Measurements from ENCODE around the gene NPAS3.

Gene NPAS3

GRCh38 chr14:33309106-33309505 is 370.4 kb downstream of the NPAS3 start:
- no peak for DNase-seq (ENCODE audit: low read depth in 2 of 3, low spot score in 2 of 3)

DNA sequence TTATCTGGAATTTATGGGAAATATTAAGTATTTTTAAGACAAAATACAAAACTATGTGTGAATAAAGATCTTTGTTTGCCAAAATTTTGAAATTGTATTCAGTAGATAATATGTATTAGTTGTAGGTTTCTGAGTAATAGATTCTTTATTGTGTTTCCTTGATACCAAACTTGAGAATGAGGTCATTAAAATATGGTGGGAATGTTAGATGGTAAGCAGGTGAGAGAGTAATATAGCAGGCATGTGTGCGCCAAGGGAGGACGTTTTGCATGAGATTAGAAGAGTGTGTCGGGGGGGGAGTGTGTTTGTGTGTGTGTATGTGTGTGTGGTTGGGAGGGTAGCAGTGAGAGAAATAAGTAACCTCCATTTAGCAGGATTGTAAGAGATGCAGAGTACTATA is 376.5 kb downstream of the NPAS3 start:
- DNase-seq (ENCODE audit: low read depth in 2 of 3, low spot score in 2 of 3), result no peak

GRCh38 chr14:33315721-33316120 is 377.0 kb downstream of the NPAS3 start:
- no peak for DNase-seq (ENCODE audit: low read depth in 2 of 3, low spot score in 2 of 3)

DNA sequence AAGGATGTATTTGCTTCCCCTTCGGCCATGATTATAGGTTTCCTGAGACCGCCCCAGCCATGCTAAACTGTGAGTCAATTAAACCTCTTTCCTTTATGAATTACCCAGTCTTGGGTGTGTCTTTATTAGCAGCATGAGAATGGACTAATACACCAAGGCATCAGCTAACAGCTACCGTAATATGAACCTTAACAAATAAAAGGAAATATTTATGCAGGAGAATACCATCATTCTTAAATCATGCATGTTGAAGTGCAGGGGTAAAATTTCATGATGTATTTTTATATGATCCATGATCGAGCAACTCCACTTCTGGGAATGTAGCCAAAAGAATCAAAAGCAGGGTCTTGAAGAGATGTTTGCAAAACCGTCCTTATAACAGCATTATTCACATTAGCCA is 379.0 kb downstream of the NPAS3 start:
- no peak for DNase-seq (ENCODE audit: low read depth in 2 of 3, low spot score in 2 of 3)

GRCh38 chr14:33323979-33324378 is 385.3 kb downstream of the NPAS3 start:
- DNase-seq (ENCODE audit: low read depth in 2 of 3, low spot score in 2 of 3), result no peak

GRCh38 chr14:33331176-33331949 is 392.7 kb downstream of the NPAS3 start:
- no peak for DNase-seq (ENCODE audit: low read depth in 2 of 3, low spot score in 2 of 3)

DNA sequence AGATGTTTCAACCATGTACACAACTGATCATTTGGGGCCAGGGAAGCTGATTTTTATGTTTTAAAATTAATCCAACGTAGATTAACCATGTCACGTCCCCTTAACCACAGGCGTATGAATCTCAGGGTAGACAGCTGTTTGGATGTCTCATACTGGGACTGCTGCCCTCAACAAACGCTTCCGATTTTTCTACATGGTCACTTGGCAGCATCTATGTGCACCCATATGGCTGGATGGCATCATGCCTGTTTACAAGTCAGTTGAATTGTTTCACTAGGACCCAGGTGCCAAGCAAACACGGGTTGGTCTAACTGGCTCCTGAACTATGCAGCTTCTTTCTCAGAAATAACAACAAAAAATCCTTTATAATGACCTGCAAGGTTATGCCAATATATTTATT is 393.8 kb downstream of the NPAS3 start:
- DNase-seq (ENCODE audit: low read depth in 2 of 3, low spot score in 2 of 3), result no peak

DNA sequence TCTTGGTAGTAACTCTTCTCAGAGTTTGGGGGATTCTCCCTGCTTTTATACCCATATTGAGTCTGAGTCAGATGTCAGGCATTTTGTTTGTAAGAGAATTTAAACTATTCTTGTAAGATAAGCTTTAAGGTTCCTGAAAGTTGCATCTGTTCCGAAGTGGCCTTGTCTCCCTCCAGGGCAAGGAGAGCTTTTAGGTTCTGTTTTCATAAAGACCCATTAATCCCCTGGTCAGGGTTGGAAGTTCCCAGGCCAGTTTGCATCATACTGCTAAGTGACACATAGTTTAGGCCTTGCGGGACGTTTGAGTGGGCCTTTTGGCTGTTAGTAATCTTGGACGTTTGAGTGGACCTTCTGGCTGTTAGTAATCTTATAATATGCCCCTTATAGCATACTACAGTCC is 396.7 kb downstream of the NPAS3 start:
- DNase-seq (ENCODE audit: low read depth in 2 of 3, low spot score in 2 of 3), result no peak

DNA sequence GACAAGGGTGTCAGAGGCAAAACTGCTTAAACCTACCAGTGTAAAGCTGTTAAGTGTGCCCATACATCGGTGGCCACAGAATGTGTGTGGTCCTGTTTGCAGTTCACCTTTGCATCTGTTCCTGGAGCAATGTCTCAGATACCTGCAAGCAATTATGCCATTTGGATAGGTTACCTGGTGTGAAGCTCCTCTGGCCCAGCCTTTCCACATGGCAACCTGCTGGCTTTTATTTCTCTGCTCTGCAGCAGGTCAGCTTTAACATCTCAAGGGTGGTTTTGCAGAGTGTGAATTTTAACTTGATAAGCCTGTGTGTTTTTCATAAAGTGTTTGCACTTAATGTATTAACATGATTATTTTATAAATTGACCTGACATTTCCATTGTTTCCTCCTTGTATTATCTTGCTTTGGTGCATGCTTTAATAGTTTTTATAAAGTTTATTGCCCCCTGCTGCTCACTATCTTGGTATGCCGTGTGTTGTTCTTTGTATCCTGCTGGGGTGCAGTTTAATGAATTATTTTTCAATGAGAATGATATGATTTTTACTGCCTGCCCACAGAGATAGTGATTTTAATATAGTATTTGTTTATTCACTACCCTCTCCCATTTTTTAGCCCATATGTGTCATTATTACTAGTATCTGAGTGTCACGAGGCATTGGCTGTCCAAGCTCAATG is 403.8 kb downstream of the NPAS3 start:
- DNase-seq (ENCODE audit: low read depth in 2 of 3, low spot score in 2 of 3), result no peak

DNA sequence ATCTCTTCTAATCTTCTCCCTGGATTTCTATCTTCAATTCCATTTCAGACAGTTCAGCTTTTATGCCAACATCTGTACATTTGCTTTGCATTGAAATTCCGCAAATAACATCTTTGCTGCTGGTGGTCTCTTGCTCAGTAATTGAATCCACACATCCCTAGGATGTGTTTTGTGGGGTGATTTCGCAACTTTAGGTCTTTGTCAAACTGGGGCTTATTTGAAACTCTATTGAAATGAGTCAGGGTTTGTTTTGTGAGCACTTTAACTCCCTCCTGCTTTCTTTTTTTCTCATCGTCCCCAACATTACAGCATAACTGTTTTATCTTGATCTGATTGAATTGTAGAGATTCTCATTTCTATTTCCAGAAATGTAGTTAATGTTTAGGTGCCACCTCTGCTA is 404.3 kb downstream of the NPAS3 start:
- DNase-seq (ENCODE audit: low read depth in 2 of 3, low spot score in 2 of 3), result no peak

DNA sequence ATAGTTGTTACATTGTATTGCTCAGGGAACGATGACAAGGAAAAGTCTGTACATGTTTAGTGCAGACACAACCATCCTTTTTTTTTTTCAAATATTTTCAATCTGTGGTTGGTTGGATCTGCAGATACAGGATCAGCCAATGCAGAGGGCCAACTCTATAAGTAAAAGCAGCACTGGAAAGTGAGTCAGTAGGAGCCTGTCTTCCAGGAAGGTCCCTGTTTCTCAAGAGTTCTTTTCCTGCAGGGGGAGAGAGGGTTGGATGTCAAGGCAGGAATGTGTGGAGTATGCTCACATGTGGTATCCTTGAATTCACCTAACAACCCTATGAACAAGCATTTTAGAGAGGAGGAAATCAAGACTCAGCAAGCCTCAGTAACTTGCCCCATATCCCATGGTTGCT is 409.1 kb downstream of the NPAS3 start:
- no peak for DNase-seq (ENCODE audit: low read depth in 2 of 3, low spot score in 2 of 3)

DNA sequence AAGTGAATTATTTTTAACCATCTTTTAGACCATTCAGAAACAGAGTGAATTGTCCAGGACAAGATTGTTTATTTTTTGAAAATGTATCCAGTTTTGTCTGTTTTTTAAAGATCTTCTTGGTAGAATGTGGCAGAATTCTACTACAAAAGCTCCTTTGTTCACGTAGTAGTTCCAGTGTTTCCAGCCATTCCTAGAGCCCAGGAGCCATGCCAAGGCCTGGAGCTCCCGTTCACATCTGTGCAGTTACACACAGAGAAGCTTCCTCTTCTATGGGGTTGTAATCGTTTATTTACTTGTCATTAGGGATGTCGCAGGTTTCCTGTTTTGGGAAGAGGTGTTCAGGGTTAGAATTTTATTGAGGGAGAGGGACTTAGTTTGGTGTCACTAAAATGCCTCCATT is 409.8 kb downstream of the NPAS3 start:
- DNase-seq (ENCODE audit: low read depth in 2 of 3, low spot score in 2 of 3), result no peak

DNA sequence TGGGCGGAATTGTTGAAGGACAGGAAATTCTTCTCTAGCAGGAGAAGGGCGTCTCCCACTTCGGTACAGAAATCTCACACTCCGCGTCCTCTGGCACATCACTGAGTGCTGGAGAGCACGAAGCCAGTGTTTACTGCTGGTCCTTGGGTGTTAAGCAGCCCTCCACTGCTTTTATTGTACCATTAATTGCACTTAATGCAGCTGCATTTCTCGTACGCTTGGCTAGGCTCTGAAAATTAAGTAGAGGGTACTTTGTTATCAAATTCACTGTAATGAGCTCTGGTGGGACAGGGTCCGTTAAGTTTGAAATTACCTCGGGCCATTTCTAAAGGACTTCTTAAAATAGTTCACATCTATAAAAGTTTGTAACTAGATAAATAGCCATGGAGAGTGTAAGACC is 411.2 kb downstream of the NPAS3 start:
- DNase-seq (ENCODE audit: low read depth in 2 of 3, low spot score in 2 of 3), result no peak

- no peak for DNase-seq (ENCODE audit: low read depth in 2 of 3, low spot score in 2 of 3)
These were observed 411.8 kb downstream of the NPAS3 start for GRCh38 chr14:33350366-33350990.

DNA sequence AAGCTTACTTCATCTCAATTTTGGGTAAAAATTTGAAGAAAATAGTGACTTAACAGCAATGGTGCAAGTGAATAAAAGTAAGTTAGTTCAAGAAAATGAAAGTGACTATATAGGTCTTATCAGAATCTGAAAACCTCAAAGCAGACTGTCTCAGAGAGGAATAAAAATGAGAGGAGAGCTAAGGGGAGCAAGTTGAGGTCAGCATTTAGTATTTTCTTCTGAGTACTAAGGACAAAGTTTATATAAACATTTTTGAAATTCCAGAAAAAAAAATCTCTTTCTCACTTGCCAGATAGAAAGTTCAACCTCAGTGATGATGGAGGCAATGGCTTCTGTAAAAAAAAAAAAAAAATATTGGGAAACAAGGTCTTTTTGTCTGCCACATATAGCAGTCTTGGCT is 414.1 kb downstream of the NPAS3 start:
- DNase-seq (ENCODE audit: low read depth in 2 of 3, low spot score in 2 of 3), result no peak

DNA sequence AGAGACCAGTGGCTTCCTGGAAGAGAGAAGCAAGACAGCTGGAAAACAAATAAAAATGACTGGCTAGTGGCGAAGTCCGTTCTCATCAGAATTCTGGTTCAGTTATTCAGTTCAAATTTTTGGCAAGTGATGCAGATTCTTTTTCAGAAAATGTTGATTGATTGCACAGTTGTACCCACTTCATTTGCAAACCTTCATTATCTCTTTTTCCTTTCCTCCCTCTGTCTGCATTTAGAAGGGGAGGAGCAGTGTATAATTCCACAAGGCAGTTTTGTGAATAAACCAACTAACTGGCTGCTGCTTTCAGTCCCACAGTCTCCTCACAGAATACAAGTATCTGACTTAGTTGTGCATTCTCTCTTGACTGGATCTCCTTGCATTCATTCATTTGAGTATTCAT is 417.5 kb downstream of the NPAS3 start:
- no peak for DNase-seq (ENCODE audit: low read depth in 2 of 3, low spot score in 2 of 3)

DNA sequence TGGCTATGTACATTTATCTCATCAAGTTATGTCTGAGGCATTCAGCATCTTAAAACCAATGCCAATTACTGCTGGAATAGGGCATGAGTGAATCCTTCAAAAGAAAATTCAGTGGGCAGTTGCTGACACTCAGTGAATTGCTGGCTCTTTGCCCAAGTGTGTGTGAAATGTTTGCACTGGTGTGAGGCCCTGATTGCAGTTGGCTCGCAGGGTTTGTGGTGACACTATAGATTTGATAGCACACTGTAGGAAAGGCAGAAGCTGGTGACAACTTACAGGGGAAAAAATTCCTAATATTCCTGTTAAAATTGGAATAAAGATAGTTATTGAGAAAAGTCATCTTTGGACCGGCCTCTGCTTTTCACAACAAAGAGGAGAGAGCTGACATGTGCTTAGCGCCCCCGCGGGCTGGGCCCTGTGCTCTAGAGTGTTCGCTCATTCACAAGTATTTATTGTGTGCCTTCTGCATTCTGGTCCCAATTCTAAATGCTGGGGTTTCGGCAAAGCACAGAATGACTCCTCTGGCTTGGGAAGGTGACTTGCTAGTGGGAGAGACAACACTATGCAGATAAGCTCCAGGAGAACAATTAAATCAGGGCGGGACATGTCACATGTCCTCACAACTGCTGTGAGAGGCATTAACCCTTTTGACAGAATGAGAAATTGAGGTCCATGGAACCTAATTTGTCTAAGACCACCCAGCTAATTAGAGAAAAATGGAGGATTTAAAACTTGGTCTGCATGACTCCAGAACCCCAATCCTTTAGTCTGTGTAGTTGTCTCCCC is 418.7 kb downstream of the NPAS3 start:
- DNase-seq (ENCODE audit: low read depth in 2 of 3, low spot score in 2 of 3), result no peak

- DNase-seq (ENCODE audit: low read depth in 2 of 3, low spot score in 2 of 3), result no peak
These were observed 420.7 kb downstream of the NPAS3 start for GRCh38 chr14:33359288-33359881.

DNA sequence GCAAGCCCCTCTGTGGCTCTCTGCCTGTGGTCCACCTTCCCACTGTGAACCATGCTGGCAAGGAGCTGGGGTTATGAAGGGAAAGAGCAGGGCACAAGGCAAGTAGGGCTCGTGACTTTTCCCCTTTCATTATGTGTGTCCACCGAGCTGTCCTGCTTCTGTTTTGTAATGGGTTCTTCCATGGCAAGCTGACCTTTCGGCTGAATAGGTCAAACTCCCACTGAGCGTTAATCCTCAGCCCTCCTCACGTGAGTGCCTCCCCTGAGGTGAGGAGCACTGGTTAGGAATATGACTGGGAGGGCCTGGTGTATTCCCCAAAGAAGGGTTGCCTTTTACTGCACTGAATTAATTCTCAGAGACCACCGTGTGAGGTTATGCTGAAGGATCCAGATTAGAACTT is 424.3 kb downstream of the NPAS3 start:
- no peak for DNase-seq (ENCODE audit: low read depth in 2 of 3, low spot score in 2 of 3)

GRCh38 chr14:33363682-33364081 is 425.0 kb downstream of the NPAS3 start:
- no peak for DNase-seq (ENCODE audit: low read depth in 2 of 3, low spot score in 2 of 3)

DNA sequence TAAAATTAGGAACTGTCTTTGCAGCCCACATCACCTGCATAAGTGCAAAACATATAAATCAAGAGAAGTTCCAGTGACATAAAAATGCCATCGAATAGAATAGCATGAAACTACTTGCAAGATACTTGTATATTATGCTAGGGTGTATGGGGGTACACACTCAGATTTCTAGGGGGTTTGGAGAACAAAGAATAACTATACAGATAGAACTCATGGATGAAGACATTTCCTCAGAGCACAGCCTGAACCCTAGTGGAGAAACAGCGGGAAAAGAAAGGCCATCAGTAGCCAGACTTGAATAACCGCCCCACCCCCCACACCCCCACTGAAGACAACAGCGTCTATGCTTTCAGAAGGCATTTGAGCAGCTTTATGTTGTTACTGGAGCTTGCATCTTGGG is 425.8 kb downstream of the NPAS3 start:
- no peak for DNase-seq (ENCODE audit: low read depth in 2 of 3, low spot score in 2 of 3)

Data from activated CD8-positive, alpha-beta memory T cell treated with anti-CD3 and anti-CD28 coated beads for 48 hours (primary cell).